ENCODE results near the gene NT5DC2. TPM values are rescaled to one million over a fixed set of nuclear protein-coding genes. Genes with fewer than 3 reads are reported as not detected.

Gene NT5DC2
- total and polyA plus RNA-seq, 8 donors = 4.6 to 56.2 (median 21.6) TPM

DNA sequence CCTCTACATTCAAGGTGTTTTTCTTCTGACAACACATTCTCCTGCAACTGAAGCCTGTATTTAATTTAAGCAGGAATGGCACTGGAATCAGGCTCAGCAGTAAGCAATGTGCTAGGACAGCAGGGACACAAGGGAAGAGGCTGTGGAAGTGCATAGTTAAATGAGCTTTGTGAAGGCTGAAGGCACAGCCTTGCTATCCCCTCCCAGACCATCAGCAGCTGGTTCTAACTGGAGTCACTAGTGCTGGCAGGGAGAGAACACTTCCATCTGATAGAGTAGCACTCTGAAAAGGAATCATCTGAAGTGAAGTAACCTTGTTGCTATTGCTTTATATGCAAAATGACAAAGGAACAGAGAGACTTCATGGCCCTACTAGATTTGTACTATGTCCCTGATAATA is 17.5 kb upstream of the NT5DC2 start:
- intact Hi-C loops (cut with DNase I; ENCODE audit: low total_unique reads) = no loop called here
- Histone ChIP-seq H3K36me3 (peaks cover 56 to 99% (median 94%) of the 10 kb centered on the region in 4 donors), H3K9me3 (no peaks in the 10 kb centered on the region), H3K27ac (no peak overlapping the region), H3K27me3 (no peaks in the 10 kb centered on the region), H3K4me3 (no peak overlapping the region), H3K4me1 (peaks cover 0 to 7% (median 0%) of the 10 kb centered on the region in 4 donors)
- DNase-seq = no peak
- TF ChIP-seq EP300 (IDR thresholded peaks at IDR 0.05) = no peak
- TF ChIP-seq POLR2A (IDR thresholded peaks at IDR 0.05) = no peak
- TF ChIP-seq POLR2AphosphoS5 (IDR thresholded peaks at IDR 0.05) = no peak
- TF ChIP-seq, protein P1, sequence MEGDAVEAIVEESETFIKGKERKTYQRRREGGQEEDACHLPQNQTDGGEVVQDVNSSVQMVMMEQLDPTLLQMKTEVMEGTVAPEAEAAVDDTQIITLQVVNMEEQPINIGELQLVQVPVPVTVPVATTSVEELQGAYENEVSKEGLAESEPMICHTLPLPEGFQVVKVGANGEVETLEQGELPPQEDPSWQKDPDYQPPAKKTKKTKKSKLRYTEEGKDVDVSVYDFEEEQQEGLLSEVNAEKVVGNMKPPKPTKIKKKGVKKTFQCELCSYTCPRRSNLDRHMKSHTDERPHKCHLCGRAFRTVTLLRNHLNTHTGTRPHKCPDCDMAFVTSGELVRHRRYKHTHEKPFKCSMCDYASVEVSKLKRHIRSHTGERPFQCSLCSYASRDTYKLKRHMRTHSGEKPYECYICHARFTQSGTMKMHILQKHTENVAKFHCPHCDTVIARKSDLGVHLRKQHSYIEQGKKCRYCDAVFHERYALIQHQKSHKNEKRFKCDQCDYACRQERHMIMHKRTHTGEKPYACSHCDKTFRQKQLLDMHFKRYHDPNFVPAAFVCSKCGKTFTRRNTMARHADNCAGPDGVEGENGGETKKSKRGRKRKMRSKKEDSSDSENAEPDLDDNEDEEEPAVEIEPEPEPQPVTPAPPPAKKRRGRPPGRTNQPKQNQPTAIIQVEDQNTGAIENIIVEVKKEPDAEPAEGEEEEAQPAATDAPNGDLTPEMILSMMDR (IDR thresholded peaks at IDR 0.05) = no peak

DNA sequence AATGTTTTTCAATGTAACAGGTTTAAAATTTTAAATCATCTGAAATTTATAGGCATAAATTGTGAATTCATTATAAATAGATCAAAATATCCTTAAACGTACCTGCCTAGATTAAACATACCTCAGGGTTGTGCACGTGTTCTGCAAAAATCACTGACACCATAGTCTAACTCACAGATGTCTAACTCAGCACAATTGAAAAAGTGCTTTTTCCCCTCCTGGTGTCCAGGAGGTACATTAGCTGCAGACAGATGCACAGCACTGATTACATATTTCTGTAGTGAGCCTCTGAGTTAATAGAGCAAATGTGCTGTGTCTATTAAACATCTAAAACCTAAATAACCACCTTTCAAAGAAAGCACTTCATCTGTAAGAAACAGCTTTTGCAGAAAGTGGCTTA is 13.5 kb upstream of the NT5DC2 start:
- 63 to 84% (median 73%) methylated on average over 2 of the region's 2 CpGs for WGBS, 5 donors
- no peak overlapping the region for H3K27ac ChIP-seq
- DNase-seq = peak in 1 of 2 donors; percentile 14
- H3K4me1 ChIP-seq = no peaks in the 10 kb centered on the region
- intact Hi-C loops (cut with DNase I; ENCODE audit: low total_unique reads) = no loop called here
- peaks cover 52 to 91% (median 80%) of the 10 kb centered on the region in 4 donors for H3K36me3 ChIP-seq
- H3K4me3 ChIP-seq = no peak overlapping the region
- no peaks in the 10 kb centered on the region for H3K9me3 ChIP-seq
- TF ChIP-seq EP300 (IDR thresholded peaks at IDR 0.05) = no peak
- TF ChIP-seq, protein P1 (IDR thresholded peaks at IDR 0.05) = no peak
- no peak for TF ChIP-seq POLR2A (IDR thresholded peaks at IDR 0.05)
- no peak for TF ChIP-seq POLR2AphosphoS5 (IDR thresholded peaks at IDR 0.05)
- H3K27me3 ChIP-seq = no peaks in the 10 kb centered on the region

DNA sequence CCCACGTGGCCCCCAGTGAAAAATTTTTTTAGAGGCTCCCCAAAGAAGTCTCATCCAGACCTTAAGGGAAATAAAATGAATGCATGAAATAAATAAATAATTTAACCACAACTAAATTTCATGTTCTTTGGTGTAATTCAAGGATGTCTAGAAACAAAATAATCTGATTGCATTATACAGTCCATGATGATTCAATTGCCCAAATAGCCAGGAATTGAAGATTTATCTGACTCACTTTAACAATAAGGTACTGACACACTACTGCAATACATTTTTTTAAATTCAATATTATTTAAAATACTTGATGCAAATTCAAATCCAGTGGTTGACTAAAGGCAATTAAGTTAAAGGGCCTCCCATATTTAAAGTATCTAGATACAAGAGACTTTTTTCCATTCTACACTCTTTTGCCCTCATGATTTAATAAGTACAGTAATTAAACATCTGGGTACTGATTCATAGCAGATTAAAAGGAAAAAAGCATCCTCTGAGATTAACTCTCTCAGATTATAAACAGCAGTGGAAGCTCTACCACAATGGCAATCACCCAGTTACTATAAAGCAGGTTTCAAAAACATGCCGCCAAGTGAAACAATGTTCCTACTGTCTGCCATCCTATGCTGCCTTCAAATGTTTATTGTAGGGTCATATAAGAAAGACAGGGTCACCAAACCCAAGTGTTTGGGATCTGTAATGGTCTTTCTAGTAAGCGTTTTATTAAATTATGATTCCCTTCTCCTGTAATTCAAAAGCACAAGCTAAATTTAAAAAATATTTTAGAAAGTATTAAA is 12.6 kb upstream of the NT5DC2 start:
- H3K9me3 ChIP-seq = no peaks in the 10 kb centered on the region
- no peak for DNase-seq
- no peak overlapping the region for H3K27ac ChIP-seq
- no peaks in the 10 kb centered on the region for H3K4me1 ChIP-seq
- TF ChIP-seq, protein P1 (IDR thresholded peaks at IDR 0.05) = no peak
- TF ChIP-seq POLR2A (IDR thresholded peaks at IDR 0.05) = no peak
- TF ChIP-seq EP300 (IDR thresholded peaks at IDR 0.05) = no peak
- TF ChIP-seq POLR2AphosphoS5 (IDR thresholded peaks at IDR 0.05) = no peak
- intact Hi-C loops (cut with DNase I; ENCODE audit: low total_unique reads) = no loop called here
- 70 to 76% (median 74%) methylated on average over 3 of the region's 3 CpGs for WGBS, 5 donors
- H3K4me3 ChIP-seq = no peak overlapping the region
- H3K36me3 ChIP-seq = peaks cover 46 to 91% (median 78%) of the 10 kb centered on the region in 4 donors
- H3K27me3 ChIP-seq = no peaks in the 10 kb centered on the region

DNA sequence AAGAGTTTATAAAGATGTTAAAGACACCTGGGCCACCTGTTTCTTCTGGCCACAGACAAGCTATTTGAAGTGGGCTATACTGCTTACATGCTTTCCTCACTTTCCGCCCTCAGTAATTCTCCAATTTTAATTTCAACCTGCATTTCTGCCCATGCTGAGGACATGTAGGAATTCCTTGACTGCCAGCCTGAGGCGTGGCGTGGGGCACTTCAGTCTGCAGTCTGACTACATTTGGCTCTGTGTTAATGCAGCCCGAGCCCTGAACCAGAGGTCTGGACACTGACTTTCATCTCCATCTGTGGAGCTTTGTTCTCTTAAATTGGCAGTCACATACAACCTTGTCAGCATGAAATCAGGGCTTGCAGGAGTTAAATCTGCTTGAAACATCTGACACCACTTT is 11.3 kb upstream of the NT5DC2 start:
- H3K4me3 ChIP-seq = no peak overlapping the region
- no peak overlapping the region for H3K27ac ChIP-seq
- no peak for DNase-seq
- intact Hi-C loops (cut with DNase I; ENCODE audit: low total_unique reads) = no loop called here
- H3K27me3 ChIP-seq = no peaks in the 10 kb centered on the region
- peaks cover 0 to 8% (median 4%) of the 10 kb centered on the region in 4 donors for H3K4me1 ChIP-seq
- peaks cover 33 to 86% (median 75%) of the 10 kb centered on the region in 4 donors for H3K36me3 ChIP-seq
- H3K9me3 ChIP-seq = no peaks in the 10 kb centered on the region
- WGBS, 5 donors = 76 to 92% (median 84%) methylated on average over 4 of the region's 4 CpGs
- TF ChIP-seq POLR2A (IDR thresholded peaks at IDR 0.05) = no peak
- TF ChIP-seq POLR2AphosphoS5 (IDR thresholded peaks at IDR 0.05) = no peak
- TF ChIP-seq, protein P1 (IDR thresholded peaks at IDR 0.05) = no peak
- no peak for TF ChIP-seq EP300 (IDR thresholded peaks at IDR 0.05)
